CD4-positive, alpha-beta T cell (primary cell): ENCODE measurements around the gene MAPKBP1. TPM values are rescaled to one million over a fixed set of nuclear protein-coding genes. Genes with fewer than 3 reads are reported as not detected.

Experiments used
- ATAC-seq: fragments of 200-7000 bp; cut with Tn5 transposase; one replicate; pipeline ENCODE4 v1.10.0; 2022; ENCODE audit warnings: mild to moderate bottlenecking; ENCODE audit not compliant: poor library complexity
- CTCF ChIA-PET: fragments of 350-600 bp; sonication (Branson Sonifier 250); formaldehyde crosslinking; loops from one replicate; lab custom pipeline; 2021; ENCODE audit warnings: antibody characterized with exemption, inconsistent platforms; lab: Charles Lee
- POLR2A ChIA-PET: fragments of 350-600 bp; sonication (Branson Sonifier 250); formaldehyde crosslinking; loops from one replicate; lab custom pipeline; 2021; ENCODE audit warnings: antibody characterized with exemption, inconsistent platforms; lab: Charles Lee
- DNase-seq, 14 experiments: peaks; one replicate each; pipeline ENCODE4 v3.0.0-alpha.2; 2013 to 2020; ENCODE audit warnings: mixed read lengths in 2 of 14
- H3K27ac ChIP-seq, 2 donors: one replicate each; pipeline versions ENCODE4 v1.5.1 to v1.7.0; 2013; ENCODE audit warnings: low read length in 2 of 2, low read depth in 1 of 2, mild to moderate bottlenecking in 1 of 2
- H3K27me3 ChIP-seq, 2 experiments: 1 replicate in 1 of 2; 2 replicates in 1 of 2; pipeline versions ENCODE4 v1.6.1 to v1.7.0; 2013; ENCODE audit warnings: low read length in 2 of 2, control low read depth in 1 of 2, mild to moderate bottlenecking in 1 of 2, moderate library complexity in 1 of 2; ENCODE audit not compliant: insufficient read depth in 2 of 2, control insufficient read depth in 1 of 2
- H3K36me3 ChIP-seq: one replicate; pipeline ENCODE4 v1.6.1; 2013; ENCODE audit warnings: low read length, control low read depth; ENCODE audit not compliant: insufficient read depth
- H3K4me1 ChIP-seq: one replicate; pipeline ENCODE4 v1.6.1; 2013; ENCODE audit warnings: low read length, control low read depth; ENCODE audit not compliant: insufficient read depth
- H3K4me3 ChIP-seq: one replicate; pipeline ENCODE4 v1.5.1; 2013; ENCODE audit warnings: mild to moderate bottlenecking, low read length, moderate library complexity
- H3K9me3 ChIP-seq, 2 experiments: 1 replicate in 1 of 2; 2 replicates in 1 of 2; pipeline versions ENCODE4 v1.6.1 to v1.7.0; 2013; ENCODE audit warnings: low read length in 2 of 2, mild to moderate bottlenecking in 2 of 2, control low read depth in 1 of 2, moderate library complexity in 1 of 2; ENCODE audit not compliant: control insufficient read depth in 1 of 2, insufficient read depth in 1 of 2
- H3K27ac Mint-ChIP-seq: one replicate; pipeline ENCODE4 v1.8.0; 2020; ENCODE audit warnings: mixed read lengths
- H3K27me3 Mint-ChIP-seq: one replicate; pipeline ENCODE4 v1.8.0; 2021; ENCODE audit warnings: mixed read lengths
- H3K36me3 Mint-ChIP-seq: one replicate; pipeline ENCODE4 v1.8.0; 2021; ENCODE audit warnings: low read depth, mixed read lengths
- H3K4me1 Mint-ChIP-seq: one replicate; pipeline ENCODE4 v1.8.0; 2021; ENCODE audit warnings: low read depth, mixed read lengths
- H3K4me3 Mint-ChIP-seq: one replicate; pipeline ENCODE4 v1.8.0; 2020; ENCODE audit warnings: mild to moderate bottlenecking, mixed read lengths
- H3K9me3 Mint-ChIP-seq: one replicate; pipeline ENCODE4 v1.8.0; 2020; ENCODE audit warnings: mixed read lengths
- CTCF ChIP-seq: fragments of 200-600 bp; IDR thresholded peaks from one replicate; pipeline ENCODE4 v1.8.0; 2022; ENCODE audit warnings: antibody characterized with exemption, mild to moderate bottlenecking
- intact Hi-C, 2 experiments: fragments of 100-400 bp; cut with DNase I in 1 of 2; cut with micrococcal nuclease in 1 of 2; formaldehyde crosslinking; loops; one replicate each; pipeline versions ENCODE4 v1.15.1 to v1.9.0; 2023 to 2025; cut with DNase I, micrococcal nuclease
- total RNA-seq, 174 experiments: library from RNA in 2 of 174; stranded (reverse) in 2 of 174; gene quantifications; one replicate each; pipeline ENCODE4 v1.2.3 and lab custom pipeline; 2021 to 2026

MAPKBP1 gene
- total RNA-seq, 2 experiments from 2014 or later, result 26.0 to 30.0 TPM

DNA sequence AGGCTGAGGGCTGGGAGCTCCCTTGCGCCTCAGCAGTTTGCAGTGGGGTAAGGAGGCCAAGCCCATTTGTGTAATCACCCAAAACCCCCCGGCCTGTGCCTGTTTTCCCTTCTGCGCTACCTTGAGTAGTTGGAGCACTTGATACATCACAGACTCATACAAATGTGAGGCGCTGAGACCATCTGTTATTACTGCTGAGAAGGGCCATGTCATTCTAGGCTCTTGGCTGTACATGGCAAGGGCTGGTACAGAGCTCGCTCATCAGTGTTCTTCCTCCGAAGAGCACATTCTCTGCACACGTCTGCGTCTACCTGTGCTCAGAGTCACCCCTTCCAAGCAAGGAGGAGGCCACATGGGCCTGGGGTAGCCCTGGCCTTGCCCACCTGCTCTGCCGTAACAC is 73.7 kb downstream of the MAPKBP1 start:
- intact Hi-C loops, result no loop called here
- no peaks in the 10 kb centered on the region for H3K27me3 Mint-ChIP-seq
- DNase-seq, result no peak
- Histone ChIP-seq H3K9me3 (no peaks in the 10 kb centered on the region), H3K27me3 (no peaks in the 10 kb centered on the region), H3K36me3 (peaks cover 53% of the 10 kb centered on the region), H3K27ac (no peak overlapping the region), H3K4me1 (peaks cover 5% of the 10 kb centered on the region), H3K4me3 (no peak overlapping the region)
- no peak for ATAC-seq
- peak overlapping the region; percentile 74 for H3K27ac Mint-ChIP-seq
- CTCF ChIA-PET, result no interaction called here
- POLR2A ChIA-PET, result interaction anchor here (1.4 kb wide), 1 partner anchor 16 kb away, joined by 3 read pairs; no protein-coding TSS in a partner anchor
- H3K9me3 Mint-ChIP-seq, result no peaks in the 10 kb centered on the region
- no peaks in the 10 kb centered on the region for H3K4me1 Mint-ChIP-seq
- H3K36me3 Mint-ChIP-seq, result peaks cover 43% of the 10 kb centered on the region
- TF ChIP-seq CTCF, result no peak
- no peak overlapping the region for H3K4me3 Mint-ChIP-seq

DNA sequence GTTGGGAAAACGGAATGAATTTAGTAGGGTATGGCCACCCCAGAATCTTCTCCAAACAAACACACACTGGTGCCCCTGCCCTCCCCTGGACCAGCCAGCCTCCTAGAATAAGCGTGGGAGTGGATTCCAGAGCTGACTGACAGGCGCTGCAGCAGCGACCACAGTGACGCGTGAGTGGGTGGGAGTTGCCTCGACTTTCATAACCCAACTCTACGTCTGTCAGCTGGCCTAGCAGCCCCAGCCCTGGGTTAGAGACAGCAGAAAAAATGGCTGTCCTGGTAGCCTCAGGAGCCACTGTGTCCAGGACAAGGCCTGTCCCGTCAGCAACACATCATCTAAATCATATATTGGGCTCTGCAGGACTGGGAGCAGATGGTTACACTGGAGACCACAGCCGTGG is 74.3 kb downstream of the MAPKBP1 start:
- Mint-ChIP-seq H3K36me3 (peaks cover 40% of the 10 kb centered on the region), H3K27me3 (no peaks in the 10 kb centered on the region), H3K9me3 (no peaks in the 10 kb centered on the region), H3K27ac (peak overlapping the region; percentile 74), H3K4me3 (no peak overlapping the region), H3K4me1 (no peaks in the 10 kb centered on the region)
- Histone ChIP-seq H3K4me3 (no peak overlapping the region), H3K36me3 (peaks cover 48% of the 10 kb centered on the region), H3K4me1 (peaks cover 5% of the 10 kb centered on the region), H3K27me3 (no peaks in the 10 kb centered on the region), H3K27ac (no peak overlapping the region), H3K9me3 (no peaks in the 10 kb centered on the region)
- TF ChIP-seq CTCF, result no peak
- ChIA-PET POLR2A (no interaction called here), CTCF (no interaction called here)
- intact Hi-C loops, result no loop called here
- ATAC-seq (peak; percentile 11), DNase-seq (no peak)

- Histone ChIP-seq H3K9me3 (no peaks in the 10 kb centered on the region), H3K27ac (no peak overlapping the region), H3K4me3 (no peak overlapping the region), H3K4me1 (peaks cover 5% of the 10 kb centered on the region), H3K27me3 (no peaks in the 10 kb centered on the region), H3K36me3 (peaks cover 42% of the 10 kb centered on the region)
- peak overlapping the region; percentile 74 for H3K27ac Mint-ChIP-seq
- CTCF ChIA-PET, result no interaction called here
- no peaks in the 10 kb centered on the region for H3K27me3 Mint-ChIP-seq
- intact Hi-C loops, result no loop called here
- peaks cover 35% of the 10 kb centered on the region for H3K36me3 Mint-ChIP-seq
- H3K9me3 Mint-ChIP-seq, result no peaks in the 10 kb centered on the region
- ATAC-seq, result no peak
- H3K4me3 Mint-ChIP-seq, result no peak overlapping the region
- no peak for TF ChIP-seq CTCF
- POLR2A ChIA-PET, result no interaction called here
- H3K4me1 Mint-ChIP-seq, result no peaks in the 10 kb centered on the region
- DNase-seq, result no peak
Measured at GRCh38 chr15:41849204-41849603, 74.9 kb downstream of the MAPKBP1 start.
